Measurements from ENCODE around the gene SOX10. TPM values are rescaled to one million over a fixed set of nuclear protein-coding genes. Genes with fewer than 3 reads are reported as not detected.

The SOX10 gene
- polyA plus RNA-seq, 1 donor from 2014 or later = not detected

DNA sequence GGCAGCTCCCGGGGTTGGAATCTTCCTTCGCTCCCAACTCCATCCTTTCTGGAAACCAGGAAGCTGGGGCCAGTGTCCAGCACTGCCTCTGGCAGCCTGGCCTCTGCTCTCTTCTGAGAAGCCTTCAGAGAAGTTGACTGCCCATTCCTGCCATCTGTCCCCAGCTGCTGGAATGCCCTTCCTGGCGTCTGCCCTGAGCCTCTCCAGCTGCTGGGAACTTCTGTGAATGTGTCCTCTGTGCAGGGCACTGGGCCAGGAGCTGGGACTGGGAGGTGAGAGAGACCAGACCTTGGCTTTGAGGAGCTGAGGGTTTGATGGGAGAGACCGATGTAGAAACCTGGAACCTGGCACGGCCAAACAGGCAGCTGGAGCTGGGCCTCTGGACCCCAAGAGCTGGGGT, 5.9 kb upstream of the SOX10 start:
- H3K27ac ChIP-seq (ENCODE audit: low read length) = no peak overlapping the region

GRCh38 chr22:37989146-37990045, 5.0 kb upstream of the SOX10 start:
- no peak overlapping the region for H3K27ac ChIP-seq (ENCODE audit: low read length)
- H3K4me3 ChIP-seq (ENCODE audit: low read length) = no peak overlapping the region

More for the DNA sequence above, 5.9 kb upstream of the SOX10 start:
- H4K20me1 ChIP-seq (ENCODE audit: insufficient read depth) = no peaks in the 10 kb centered on the region
- H3K9me2 ChIP-seq (ENCODE audit: insufficient read depth, low read length) = no peaks in the 10 kb centered on the region
- no peak overlapping the region for H3K9ac ChIP-seq (ENCODE audit: low read length)
- no peak overlapping the region for H2AFZ ChIP-seq (ENCODE audit: low read depth, low read length)
- H3K79me2 ChIP-seq (replicated peaks; ENCODE audit: insufficient read depth, low read length) = no peaks in the 10 kb centered on the region
- no peaks in the 10 kb centered on the region for H3K27me3 ChIP-seq (ENCODE audit: insufficient read depth, low read depth, low read length)
- H3K36me3 ChIP-seq (ENCODE audit: insufficient read depth, low read length) = no peaks in the 10 kb centered on the region
- H3K4me2 ChIP-seq (ENCODE audit: low read length) = no peak overlapping the region
- TF ChIP-seq MXI1 (conservative IDR thresholded peaks at IDR 0.05; ENCODE audit: poor library complexity, severe bottlenecking) = no peak
- no peaks in the 10 kb centered on the region for H3K9me3 ChIP-seq (ENCODE audit: low read length)
- no peak overlapping the region for H3K4me3 ChIP-seq (ENCODE audit: low read length)
- no peaks in the 10 kb centered on the region for H3F3A ChIP-seq (ENCODE audit: insufficient read depth, low read length, poor library complexity, severe bottlenecking)

More at GRCh38 chr22:37989146-37990045, 5.0 kb upstream of the SOX10 start:
- no peaks in the 10 kb centered on the region for H3F3A ChIP-seq (ENCODE audit: insufficient read depth, low read length, poor library complexity, severe bottlenecking)
- no peaks in the 10 kb centered on the region for H3K27me3 ChIP-seq (ENCODE audit: insufficient read depth, low read depth, low read length)
- H3K36me3 ChIP-seq (ENCODE audit: insufficient read depth, low read length) = no peaks in the 10 kb centered on the region
- TF ChIP-seq, protein P1, sequence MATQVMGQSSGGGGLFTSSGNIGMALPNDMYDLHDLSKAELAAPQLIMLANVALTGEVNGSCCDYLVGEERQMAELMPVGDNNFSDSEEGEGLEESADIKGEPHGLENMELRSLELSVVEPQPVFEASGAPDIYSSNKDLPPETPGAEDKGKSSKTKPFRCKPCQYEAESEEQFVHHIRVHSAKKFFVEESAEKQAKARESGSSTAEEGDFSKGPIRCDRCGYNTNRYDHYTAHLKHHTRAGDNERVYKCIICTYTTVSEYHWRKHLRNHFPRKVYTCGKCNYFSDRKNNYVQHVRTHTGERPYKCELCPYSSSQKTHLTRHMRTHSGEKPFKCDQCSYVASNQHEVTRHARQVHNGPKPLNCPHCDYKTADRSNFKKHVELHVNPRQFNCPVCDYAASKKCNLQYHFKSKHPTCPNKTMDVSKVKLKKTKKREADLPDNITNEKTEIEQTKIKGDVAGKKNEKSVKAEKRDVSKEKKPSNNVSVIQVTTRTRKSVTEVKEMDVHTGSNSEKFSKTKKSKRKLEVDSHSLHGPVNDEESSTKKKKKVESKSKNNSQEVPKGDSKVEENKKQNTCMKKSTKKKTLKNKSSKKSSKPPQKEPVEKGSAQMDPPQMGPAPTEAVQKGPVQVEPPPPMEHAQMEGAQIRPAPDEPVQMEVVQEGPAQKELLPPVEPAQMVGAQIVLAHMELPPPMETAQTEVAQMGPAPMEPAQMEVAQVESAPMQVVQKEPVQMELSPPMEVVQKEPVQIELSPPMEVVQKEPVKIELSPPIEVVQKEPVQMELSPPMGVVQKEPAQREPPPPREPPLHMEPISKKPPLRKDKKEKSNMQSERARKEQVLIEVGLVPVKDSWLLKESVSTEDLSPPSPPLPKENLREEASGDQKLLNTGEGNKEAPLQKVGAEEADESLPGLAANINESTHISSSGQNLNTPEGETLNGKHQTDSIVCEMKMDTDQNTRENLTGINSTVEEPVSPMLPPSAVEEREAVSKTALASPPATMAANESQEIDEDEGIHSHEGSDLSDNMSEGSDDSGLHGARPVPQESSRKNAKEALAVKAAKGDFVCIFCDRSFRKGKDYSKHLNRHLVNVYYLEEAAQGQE (IDR thresholded peaks at IDR 0.05; ENCODE audit: borderline replicate concordance) = no peak
- TF ChIP-seq, protein P2, sequence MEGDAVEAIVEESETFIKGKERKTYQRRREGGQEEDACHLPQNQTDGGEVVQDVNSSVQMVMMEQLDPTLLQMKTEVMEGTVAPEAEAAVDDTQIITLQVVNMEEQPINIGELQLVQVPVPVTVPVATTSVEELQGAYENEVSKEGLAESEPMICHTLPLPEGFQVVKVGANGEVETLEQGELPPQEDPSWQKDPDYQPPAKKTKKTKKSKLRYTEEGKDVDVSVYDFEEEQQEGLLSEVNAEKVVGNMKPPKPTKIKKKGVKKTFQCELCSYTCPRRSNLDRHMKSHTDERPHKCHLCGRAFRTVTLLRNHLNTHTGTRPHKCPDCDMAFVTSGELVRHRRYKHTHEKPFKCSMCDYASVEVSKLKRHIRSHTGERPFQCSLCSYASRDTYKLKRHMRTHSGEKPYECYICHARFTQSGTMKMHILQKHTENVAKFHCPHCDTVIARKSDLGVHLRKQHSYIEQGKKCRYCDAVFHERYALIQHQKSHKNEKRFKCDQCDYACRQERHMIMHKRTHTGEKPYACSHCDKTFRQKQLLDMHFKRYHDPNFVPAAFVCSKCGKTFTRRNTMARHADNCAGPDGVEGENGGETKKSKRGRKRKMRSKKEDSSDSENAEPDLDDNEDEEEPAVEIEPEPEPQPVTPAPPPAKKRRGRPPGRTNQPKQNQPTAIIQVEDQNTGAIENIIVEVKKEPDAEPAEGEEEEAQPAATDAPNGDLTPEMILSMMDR (IDR thresholded peaks at IDR 0.05; ENCODE audit: poor library complexity, severe bottlenecking) = no peak
- TF ChIP-seq EP300 (conservative IDR thresholded peaks at IDR 0.05; ENCODE audit: poor library complexity, severe bottlenecking) (no peak), MXI1 (conservative IDR thresholded peaks at IDR 0.05; ENCODE audit: poor library complexity, severe bottlenecking) (no peak), SMC3 (conservative IDR thresholded peaks at IDR 0.05; ENCODE audit: poor library complexity) (no peak), TAF1 (IDR thresholded peaks at IDR 0.05; ENCODE audit: low read depth) (no peak), EZH2 (IDR thresholded peaks at IDR 0.05; ENCODE audit: borderline replicate concordance, insufficient read depth, low read length, poor library complexity, severe bottlenecking) (no peak), RAD21 (conservative IDR thresholded peaks at IDR 0.05) (no peak), POLR2AphosphoS5 (IDR thresholded peaks at IDR 0.05) (no peak)
- no peak overlapping the region for H3K4me2 ChIP-seq (ENCODE audit: low read length)
- H3K9me2 ChIP-seq (ENCODE audit: insufficient read depth, low read length) = no peaks in the 10 kb centered on the region
- no peak overlapping the region for H2AFZ ChIP-seq (ENCODE audit: low read depth, low read length)
- H3K9me3 ChIP-seq (ENCODE audit: low read length) = no peaks in the 10 kb centered on the region
- no peaks in the 10 kb centered on the region for H4K20me1 ChIP-seq (ENCODE audit: insufficient read depth)
- no peak overlapping the region for H3K9ac ChIP-seq (ENCODE audit: low read length)
- H3K79me2 ChIP-seq (replicated peaks; ENCODE audit: insufficient read depth, low read length) = no peaks in the 10 kb centered on the region

All from neural cell (in vitro differentiated cells).